GM12892 (cell line): ENCODE measurements around the gene KCNQ1OT1.

Experiments
- POLR2A ChIP-seq: IDR thresholded peaks from 2 replicates; pipeline ENCODE4 v1.6.1; 2011; ENCODE audit warnings: low read depth, low read length, control low read depth
- TAF1 ChIP-seq: IDR thresholded peaks from 2 replicates; pipeline ENCODE4 v1.6.1; 2011; ENCODE audit warnings: low read depth, mild to moderate bottlenecking, control low read depth, low read length, borderline replicate concordance

DNA sequence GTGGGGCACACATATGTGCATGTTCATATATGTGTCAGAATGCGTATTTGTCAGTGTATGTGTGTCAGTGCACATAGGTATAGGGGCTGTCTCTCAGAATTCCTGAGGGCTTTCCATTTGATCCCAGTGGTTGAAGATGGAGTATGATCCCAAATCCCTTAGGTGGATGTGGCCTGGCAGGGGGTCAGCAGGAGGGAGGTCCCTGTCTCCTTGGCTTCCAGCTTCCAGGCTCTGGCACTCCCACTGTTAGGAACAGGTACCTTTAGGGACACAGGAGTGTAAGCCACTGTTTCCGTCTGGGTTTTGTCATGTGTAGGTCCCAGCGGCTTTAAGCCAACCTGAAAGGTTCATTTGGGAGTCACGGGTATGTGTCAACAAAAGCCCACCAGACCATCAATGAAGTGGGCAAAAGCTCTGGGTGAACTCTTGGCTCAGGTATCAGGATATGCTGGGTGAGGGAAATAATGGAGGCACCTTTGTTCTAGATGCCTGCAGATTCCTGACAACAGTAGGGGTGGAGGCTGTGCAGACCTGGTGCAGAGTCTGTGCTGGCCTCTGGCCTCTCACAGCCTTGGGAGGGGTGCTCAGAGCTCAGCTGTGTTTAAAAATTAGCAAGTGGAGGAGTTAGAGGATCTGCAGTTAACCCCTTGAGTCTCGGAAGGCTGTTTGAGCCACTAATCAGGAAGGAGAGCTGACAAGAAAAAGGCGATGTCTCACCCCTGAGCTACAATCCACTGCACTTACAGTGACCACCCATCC is 9.0 kb downstream of the KCNQ1OT1 start:
- no peak for TF ChIP-seq POLR2A
- TF ChIP-seq TAF1 = no peak
